Activated CD4-positive, alpha-beta memory T cell treated with anti-CD3 and anti-CD28 coated beads, Interleukin-2, amount 10 ng/mL, durations not matched to agents 7 days and 5 days (primary cell): ENCODE measurements around the gene LAMTOR1. TPM values are rescaled to one million over a fixed set of nuclear protein-coding genes. Genes with fewer than 3 reads are reported as not detected.
A peak's percentile ranks its signal among the peaks of the same experiment; 100 is the strongest.

ENCODE experiments used
- CTCF ChIA-PET: fragments of 350-600 bp; sonication (Branson Sonifier 250); formaldehyde crosslinking; loops from one replicate; lab custom pipeline; 2021; ENCODE audit warnings: antibody characterized with exemption, inconsistent platforms; lab: Charles Lee
- POLR2A ChIA-PET: fragments of 350-600 bp; sonication (Branson Sonifier 250); formaldehyde crosslinking; loops from one replicate; lab custom pipeline; 2021; ENCODE audit warnings: antibody characterized with exemption; lab: Charles Lee
- DNase-seq: peaks from one replicate; pipeline ENCODE4 v3.0.0-alpha.2; 2020
- H3K27ac Mint-ChIP-seq: one replicate; pipeline ENCODE4 v1.8.0; 2021; ENCODE audit warnings: mild to moderate bottlenecking, mixed read lengths
- H3K27me3 Mint-ChIP-seq: one replicate; pipeline ENCODE4 v1.8.0; 2021; ENCODE audit warnings: mixed read lengths
- H3K36me3 Mint-ChIP-seq: one replicate; pipeline ENCODE4 v1.8.0; 2021; ENCODE audit warnings: low read depth, mixed read lengths
- H3K4me1 Mint-ChIP-seq: one replicate; pipeline ENCODE4 v1.8.0; 2021; ENCODE audit warnings: mixed read lengths
- H3K4me3 Mint-ChIP-seq: one replicate; pipeline ENCODE4 v1.8.0; 2021; ENCODE audit warnings: mild to moderate bottlenecking, mixed read lengths
- H3K9me3 Mint-ChIP-seq: one replicate; pipeline ENCODE4 v1.8.0; 2021; ENCODE audit warnings: mixed read lengths
- total RNA-seq, 2 experiments: library from RNA; stranded (reverse); gene quantifications; one replicate each; pipeline ENCODE4 v1.2.3, GENCODE V29; 2021

Gene LAMTOR1
- total RNA-seq, 2 experiments from 2014 or later: 72.7 to 76.9 TPM

- CTCF ChIA-PET: no interaction called here
- H3K4me1 Mint-ChIP-seq: peaks cover 22% of the 10 kb centered on the region
- H3K9me3 Mint-ChIP-seq: no peaks in the 10 kb centered on the region
- H3K27me3 Mint-ChIP-seq: no peaks in the 10 kb centered on the region
- DNase-seq: no peak
- H3K4me3 Mint-ChIP-seq: no peak overlapping the region
- peaks cover 11% of the 10 kb centered on the region for H3K36me3 Mint-ChIP-seq
- POLR2A ChIA-PET: interaction anchor here (1.8 kb wide), 1 partner anchor 12 kb away, joined by 3 read pairs; no protein-coding TSS in a partner anchor
- H3K27ac Mint-ChIP-seq: no peak overlapping the region
Observed at GRCh38 chr11:72114570-72114969, 11.5 kb upstream of the LAMTOR1 start.

- no peaks in the 10 kb centered on the region for H3K27me3 Mint-ChIP-seq
- peaks cover 11% of the 10 kb centered on the region for H3K36me3 Mint-ChIP-seq
- peak overlapping the region; percentile 80 for H3K4me3 Mint-ChIP-seq
- ChIA-PET POLR2A (interaction anchor here (0.6 to 5.5 kb wide), 20 partner anchors 9 to 321 kb away, joined by 3 to 88 read pairs (median 6); partner anchors contain the start of genes CLPB, FOLR3, INPPL1 and LAMTOR1), CTCF (interaction anchor here (0.6 to 2.0 kb wide), 8 partner anchors 11 to 318 kb away, joined by 3 to 8 read pairs (median 3); no protein-coding TSS in a partner anchor)
- H3K27ac Mint-ChIP-seq: peak overlapping the region; percentile 92
- peaks cover 22% of the 10 kb centered on the region for H3K4me1 Mint-ChIP-seq
- DNase-seq: no peak
- H3K9me3 Mint-ChIP-seq: no peaks in the 10 kb centered on the region
Observed at GRCh38 chr11:72112978-72113808, 10.1 kb upstream of the LAMTOR1 start.

GRCh38 chr11:72112143-72112977 lies 9.3 kb upstream of the LAMTOR1 start, which contains the start of gene ANAPC15:
Gene ANAPC15, minus strand, starts transcription at chr11:72112695. Its CDS starts 1,419 bp downstream, at chr11:72111276.
- peak; percentile 99 for DNase-seq
- Mint-ChIP-seq H3K9me3 (no peaks in the 10 kb centered on the region), H3K4me3 (peak within 1 kb of the TSS; percentile 80), H3K36me3 (peaks cover 11% of the 10 kb centered on the region), H3K4me1 (peaks cover 22% of the 10 kb centered on the region), H3K27ac (peak within 1 kb of the TSS; percentile 92), H3K27me3 (no peaks in the 10 kb centered on the region)
- ChIA-PET POLR2A (interaction anchor here (0.6 to 5.5 kb wide), 20 partner anchors 10 to 322 kb away, joined by 3 to 88 read pairs (median 6); partner anchors contain the start of genes CLPB, FOLR3, INPPL1 and LAMTOR1), CTCF (interaction anchor here (0.6 to 2.0 kb wide), 8 partner anchors 10 to 319 kb away, joined by 3 to 8 read pairs (median 3); no protein-coding TSS in a partner anchor)

GRCh38 chr11:72111300-72112142 lies 8.4 kb upstream of the LAMTOR1 start:
- peak overlapping the region; percentile 92 for H3K27ac Mint-ChIP-seq
- H3K9me3 Mint-ChIP-seq: no peaks in the 10 kb centered on the region
- peak overlapping the region; percentile 80 for H3K4me3 Mint-ChIP-seq
- peaks cover 11% of the 10 kb centered on the region for H3K36me3 Mint-ChIP-seq
- DNase-seq: no peak
- no peaks in the 10 kb centered on the region for H3K27me3 Mint-ChIP-seq
- CTCF ChIA-PET: interaction anchor here (1.0 to 2.0 kb wide), 5 partner anchors 10 to 319 kb away, joined by 3 to 8 read pairs (median 3); no protein-coding TSS in a partner anchor
- POLR2A ChIA-PET: interaction anchor here (1.2 to 5.5 kb wide), 12 partner anchors 12 to 183 kb away, joined by 3 to 88 read pairs (median 12); partner anchors contain the start of genes INPPL1, LAMTOR1, RNF121 and XNDC1N
- H3K4me1 Mint-ChIP-seq: peaks cover 22% of the 10 kb centered on the region

- Mint-ChIP-seq H3K4me3 (no peak within 1 kb of the TSS), H3K36me3 (peaks cover 24% of the 10 kb centered on the region), H3K9me3 (no peaks in the 10 kb centered on the region), H3K4me1 (peaks cover 34% of the 10 kb centered on the region), H3K27me3 (no peaks in the 10 kb centered on the region), H3K27ac (no peak within 1 kb of the TSS)
- POLR2A ChIA-PET: interaction anchor here (1.7 kb wide), 1 partner anchor 178 kb away, joined by 4 read pairs; the partner anchor contains the start of gene XNDC1N
- no peak for DNase-seq
- CTCF ChIA-PET: no interaction called here
Observed at GRCh38 chr11:72105888-72106287, 2.8 kb upstream of the LAMTOR1 start, which contains the start of gene TOMT. Gene TOMT, plus strand, starts transcription at chr11:72105924. Its CDS starts 28 bp downstream, at chr11:72105952.

GRCh38 chr11:72103754-72104167 lies 664 bp upstream of the LAMTOR1 start:
- CTCF ChIA-PET: no interaction called here
- H3K4me3 Mint-ChIP-seq: peak overlapping the region; percentile 87
- DNase-seq: no peak
- POLR2A ChIA-PET: interaction anchor here (1.1 to 8.9 kb wide), 2 partner anchors 8 to 11 kb away, joined by 3 to 88 read pairs; partner anchors contain the start of gene ANAPC15
- no peaks in the 10 kb centered on the region for H3K9me3 Mint-ChIP-seq
- peak overlapping the region; percentile 84 for H3K27ac Mint-ChIP-seq
- no peaks in the 10 kb centered on the region for H3K27me3 Mint-ChIP-seq
- H3K4me1 Mint-ChIP-seq: peaks cover 40% of the 10 kb centered on the region
- H3K36me3 Mint-ChIP-seq: peaks cover 26% of the 10 kb centered on the region

GRCh38 chr11:72102631-72102945 lies 509 bp downstream of the LAMTOR1 start:
- Mint-ChIP-seq H3K27me3 (no peaks in the 10 kb centered on the region), H3K4me1 (peaks cover 42% of the 10 kb centered on the region), H3K27ac (peak overlapping the region; percentile 84), H3K9me3 (no peaks in the 10 kb centered on the region), H3K36me3 (peaks cover 38% of the 10 kb centered on the region), H3K4me3 (peak overlapping the region; percentile 87)
- no peak for DNase-seq
- CTCF ChIA-PET: interaction anchor here (1.2 to 4.3 kb wide), 3 partner anchors 9 to 12 kb away, joined by 4 to 20 read pairs (median 8); partner anchors contain the start of gene ANAPC15
- POLR2A ChIA-PET: interaction anchor here (0.7 to 8.9 kb wide), 14 partner anchors 9 to 175 kb away, joined by 3 to 88 read pairs (median 6); partner anchors contain the start of genes ANAPC15 and XNDC1N

GRCh38 chr11:72102162-72102561 lies 935 bp downstream of the LAMTOR1 start:
- H3K27me3 Mint-ChIP-seq: no peaks in the 10 kb centered on the region
- H3K27ac Mint-ChIP-seq: peak overlapping the region; percentile 84
- peak overlapping the region; percentile 87 for H3K4me3 Mint-ChIP-seq
- POLR2A ChIA-PET: interaction anchor here (0.7 to 8.9 kb wide), 15 partner anchors 9 to 313 kb away, joined by 3 to 88 read pairs (median 5); partner anchors contain the start of genes ANAPC15 and XNDC1N
- CTCF ChIA-PET: interaction anchor here (1.2 to 4.3 kb wide), 4 partner anchors 9 to 42 kb away, joined by 4 to 20 read pairs (median 14); partner anchors contain the start of gene ANAPC15
- no peak for DNase-seq
- no peaks in the 10 kb centered on the region for H3K9me3 Mint-ChIP-seq
- H3K4me1 Mint-ChIP-seq: peaks cover 42% of the 10 kb centered on the region
- H3K36me3 Mint-ChIP-seq: peaks cover 39% of the 10 kb centered on the region

- POLR2A ChIA-PET: interaction anchor here (0.6 to 8.9 kb wide), 7 partner anchors 10 to 289 kb away, joined by 3 to 88 read pairs (median 12); partner anchors contain the start of gene ANAPC15
- H3K27ac Mint-ChIP-seq: peak overlapping the region; percentile 61
- no peaks in the 10 kb centered on the region for H3K9me3 Mint-ChIP-seq
- CTCF ChIA-PET: interaction anchor here (0.9 to 4.3 kb wide), 6 partner anchors 10 to 300 kb away, joined by 3 to 20 read pairs (median 5); no protein-coding TSS in a partner anchor
- H3K4me1 Mint-ChIP-seq: peaks cover 42% of the 10 kb centered on the region
- peaks cover 43% of the 10 kb centered on the region for H3K36me3 Mint-ChIP-seq
- DNase-seq: no peak
- H3K4me3 Mint-ChIP-seq: no peak overlapping the region
- no peaks in the 10 kb centered on the region for H3K27me3 Mint-ChIP-seq
Observed at GRCh38 chr11:72100462-72100861, 2.6 kb downstream of the LAMTOR1 start.

GRCh38 chr11:72100009-72100408 lies 3.1 kb downstream of the LAMTOR1 start:
- Mint-ChIP-seq H3K27me3 (no peaks in the 10 kb centered on the region), H3K9me3 (no peaks in the 10 kb centered on the region), H3K27ac (no peak overlapping the region), H3K4me1 (peaks cover 42% of the 10 kb centered on the region), H3K4me3 (no peak overlapping the region), H3K36me3 (peaks cover 44% of the 10 kb centered on the region)
- ChIA-PET CTCF (interaction anchor here (1.4 to 4.3 kb wide), 4 partner anchors 9 to 83 kb away, joined by 3 to 20 read pairs (median 13); no protein-coding TSS in a partner anchor), POLR2A (interaction anchor here (0.6 to 8.9 kb wide), 7 partner anchors 10 to 289 kb away, joined by 3 to 88 read pairs (median 9); partner anchors contain the start of gene ANAPC15)
- DNase-seq: no peak

GRCh38 chr11:72098741-72099140 lies 4.4 kb downstream of the LAMTOR1 start:
- Mint-ChIP-seq H3K9me3 (no peaks in the 10 kb centered on the region), H3K4me1 (peaks cover 34% of the 10 kb centered on the region), H3K4me3 (no peak overlapping the region), H3K36me3 (peaks cover 47% of the 10 kb centered on the region), H3K27ac (no peak overlapping the region), H3K27me3 (no peaks in the 10 kb centered on the region)
- POLR2A ChIA-PET: interaction anchor here (0.9 to 8.9 kb wide), 4 partner anchors 9 to 59 kb away, joined by 3 to 88 read pairs (median 8); partner anchors contain the start of gene ANAPC15
- CTCF ChIA-PET: interaction anchor here (1.7 to 4.3 kb wide), 4 partner anchors 8 to 74 kb away, joined by 6 to 20 read pairs (median 14); no protein-coding TSS in a partner anchor
- DNase-seq: no peak
